ENCODE data around the gene ZC3H7B.

The ZC3H7B gene

DNA sequence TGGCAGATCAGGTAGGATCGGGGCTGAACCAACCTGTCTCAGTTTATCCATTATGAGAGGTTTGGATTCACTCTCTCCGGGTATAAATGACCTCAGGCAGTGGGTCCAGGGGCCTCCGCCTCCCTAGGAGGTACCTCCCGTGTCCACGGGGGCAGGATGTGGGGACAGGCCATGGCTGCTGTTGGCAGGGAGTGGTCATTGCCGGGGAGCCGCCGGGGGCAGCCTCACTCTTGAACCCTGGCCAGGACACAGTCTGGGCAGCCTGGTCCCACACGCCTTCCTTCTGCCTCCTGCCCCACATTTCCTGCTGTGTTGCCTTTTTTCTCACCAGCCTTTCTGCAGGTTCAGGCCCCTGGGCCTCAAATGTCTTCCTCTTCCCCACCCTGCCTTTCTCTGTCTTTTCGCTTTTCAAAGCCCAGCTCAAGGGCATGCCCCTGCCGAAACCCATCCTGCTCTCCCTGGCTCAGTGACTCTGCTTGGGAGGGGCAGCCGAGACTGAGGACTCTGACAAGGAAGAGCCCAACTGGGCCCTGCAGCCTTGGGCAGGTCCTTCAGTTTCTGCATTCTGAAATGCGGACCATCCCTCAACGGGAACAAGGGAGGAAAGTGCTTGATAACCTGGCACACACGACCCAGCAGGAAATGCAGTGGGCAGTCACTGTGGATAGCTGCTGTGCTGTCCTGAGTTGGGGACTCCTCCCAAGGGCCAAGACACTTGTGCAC lies 31.1 kb downstream of the ZC3H7B start:
- Histone ChIP-seq H3K9ac (ENCODE audit: low read length) (no peak overlapping the region), H2AFZ (ENCODE audit: low read length) (no peak overlapping the region), H4K20me1 (ENCODE audit: insufficient read depth, low read length) (no peaks in the 10 kb centered on the region), H3K4me3 (ENCODE audit: low read depth, low read length, poor library complexity, severe bottlenecking) (no peak overlapping the region), H3K9me2 (ENCODE audit: low read depth, low read length) (no peaks in the 10 kb centered on the region), H3K27me3 (ENCODE audit: insufficient read depth, low read length) (no peaks in the 10 kb centered on the region), H3K79me2 (ENCODE audit: insufficient read depth, low read length) (no peaks in the 10 kb centered on the region), H3K36me3 (ENCODE audit: insufficient read depth, low read length) (peaks cover 54% of the 10 kb centered on the region), H3K9me3 (ENCODE audit: low read length) (no peaks in the 10 kb centered on the region), H3K27ac (ENCODE audit: low read depth, low read length, poor library complexity, severe bottlenecking) (no peak overlapping the region), H3K4me2 (ENCODE audit: low read length) (no peak overlapping the region), H3K4me1 (ENCODE audit: insufficient read depth, low read length, severe bottlenecking) (no peaks in the 10 kb centered on the region), H3F3A (ENCODE audit: insufficient read depth, low read length) (no peaks in the 10 kb centered on the region)
- no peak for TF ChIP-seq EZH2 (IDR thresholded peaks at IDR 0.05; ENCODE audit: borderline replicate concordance, low read length)
- TF ChIP-seq, protein P1, sequence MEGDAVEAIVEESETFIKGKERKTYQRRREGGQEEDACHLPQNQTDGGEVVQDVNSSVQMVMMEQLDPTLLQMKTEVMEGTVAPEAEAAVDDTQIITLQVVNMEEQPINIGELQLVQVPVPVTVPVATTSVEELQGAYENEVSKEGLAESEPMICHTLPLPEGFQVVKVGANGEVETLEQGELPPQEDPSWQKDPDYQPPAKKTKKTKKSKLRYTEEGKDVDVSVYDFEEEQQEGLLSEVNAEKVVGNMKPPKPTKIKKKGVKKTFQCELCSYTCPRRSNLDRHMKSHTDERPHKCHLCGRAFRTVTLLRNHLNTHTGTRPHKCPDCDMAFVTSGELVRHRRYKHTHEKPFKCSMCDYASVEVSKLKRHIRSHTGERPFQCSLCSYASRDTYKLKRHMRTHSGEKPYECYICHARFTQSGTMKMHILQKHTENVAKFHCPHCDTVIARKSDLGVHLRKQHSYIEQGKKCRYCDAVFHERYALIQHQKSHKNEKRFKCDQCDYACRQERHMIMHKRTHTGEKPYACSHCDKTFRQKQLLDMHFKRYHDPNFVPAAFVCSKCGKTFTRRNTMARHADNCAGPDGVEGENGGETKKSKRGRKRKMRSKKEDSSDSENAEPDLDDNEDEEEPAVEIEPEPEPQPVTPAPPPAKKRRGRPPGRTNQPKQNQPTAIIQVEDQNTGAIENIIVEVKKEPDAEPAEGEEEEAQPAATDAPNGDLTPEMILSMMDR (IDR thresholded peaks at IDR 0.05; ENCODE audit: low read length), result no peak

DNA sequence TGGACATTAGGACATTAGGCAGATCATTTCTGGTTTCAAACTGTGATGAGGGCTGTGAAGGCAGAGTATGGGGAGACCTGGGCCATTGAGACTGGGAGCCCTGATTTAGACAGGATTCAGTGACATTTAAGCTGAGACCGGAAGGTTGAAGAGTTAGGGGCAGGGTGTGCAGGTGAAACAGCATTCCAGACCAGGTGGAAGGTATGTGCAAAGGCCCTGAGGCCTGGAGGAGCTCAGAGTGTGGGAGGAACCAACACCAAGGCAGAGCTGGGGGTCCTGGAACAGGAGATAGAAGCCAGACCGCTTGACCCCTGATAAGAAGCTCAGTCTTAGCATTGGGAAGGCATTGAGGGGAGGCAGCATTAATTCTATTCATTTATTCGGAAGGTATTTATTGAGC lies 32.5 kb downstream of the ZC3H7B start:
- peaks cover 42% of the 10 kb centered on the region for H3K36me3 ChIP-seq (ENCODE audit: insufficient read depth, low read length)
- TF ChIP-seq EZH2 (IDR thresholded peaks at IDR 0.05; ENCODE audit: borderline replicate concordance, low read length), result no peak
- TF ChIP-seq, protein P1 (IDR thresholded peaks at IDR 0.05; ENCODE audit: low read length), result no peak

DNA sequence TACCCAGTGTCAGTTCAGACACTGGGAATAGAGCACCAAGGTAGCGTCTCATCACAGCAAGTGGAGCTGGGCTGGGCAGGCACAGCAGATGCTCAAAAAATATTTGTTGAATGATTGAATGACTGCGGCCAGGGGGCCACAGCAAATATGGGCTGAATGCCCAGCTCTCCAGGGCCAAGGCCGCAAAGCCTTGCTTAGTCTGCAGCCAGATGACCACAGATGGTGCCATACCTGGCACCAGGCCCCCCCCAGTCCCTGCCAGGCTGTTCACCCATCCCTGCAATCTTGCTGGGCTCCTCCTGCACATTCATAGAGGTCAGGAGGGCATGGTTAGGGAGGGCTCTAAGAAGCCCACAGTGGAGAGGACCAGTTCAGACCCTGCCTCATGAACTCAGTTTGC lies 32.9 kb downstream of the ZC3H7B start:
- no peaks in the 10 kb centered on the region for H3F3A ChIP-seq (ENCODE audit: insufficient read depth, low read length)
- no peaks in the 10 kb centered on the region for H3K27me3 ChIP-seq (ENCODE audit: insufficient read depth, low read length)
- no peak overlapping the region for H3K4me2 ChIP-seq (ENCODE audit: low read length)
- H3K27ac ChIP-seq (ENCODE audit: low read depth, low read length, poor library complexity, severe bottlenecking), result no peak overlapping the region
- H3K36me3 ChIP-seq (ENCODE audit: insufficient read depth, low read length), result peaks cover 46% of the 10 kb centered on the region
- H3K4me3 ChIP-seq (ENCODE audit: low read depth, low read length, poor library complexity, severe bottlenecking), result no peak overlapping the region
- no peaks in the 10 kb centered on the region for H3K79me2 ChIP-seq (ENCODE audit: insufficient read depth, low read length)
- TF ChIP-seq EZH2 (IDR thresholded peaks at IDR 0.05; ENCODE audit: borderline replicate concordance, low read length), result no peak
- TF ChIP-seq, protein P1 (IDR thresholded peaks at IDR 0.05; ENCODE audit: low read length), result no peak
- H3K9me3 ChIP-seq (ENCODE audit: low read length), result no peaks in the 10 kb centered on the region
- H3K9ac ChIP-seq (ENCODE audit: low read length), result no peak overlapping the region
- no peaks in the 10 kb centered on the region for H4K20me1 ChIP-seq (ENCODE audit: insufficient read depth, low read length)
- H2AFZ ChIP-seq (ENCODE audit: low read length), result no peak overlapping the region
- no peaks in the 10 kb centered on the region for H3K4me1 ChIP-seq (ENCODE audit: insufficient read depth, low read length, severe bottlenecking)
- H3K9me2 ChIP-seq (ENCODE audit: low read depth, low read length), result no peaks in the 10 kb centered on the region

More for the DNA sequence above, 32.5 kb downstream of the ZC3H7B start:
- Histone ChIP-seq H3K79me2 (ENCODE audit: insufficient read depth, low read length) (no peaks in the 10 kb centered on the region), H3K4me2 (ENCODE audit: low read length) (no peak overlapping the region), H3K9me3 (ENCODE audit: low read length) (no peaks in the 10 kb centered on the region), H4K20me1 (ENCODE audit: insufficient read depth, low read length) (no peaks in the 10 kb centered on the region), H3K4me3 (ENCODE audit: low read depth, low read length, poor library complexity, severe bottlenecking) (no peak overlapping the region), H3K4me1 (ENCODE audit: insufficient read depth, low read length, severe bottlenecking) (no peaks in the 10 kb centered on the region), H3K9ac (ENCODE audit: low read length) (no peak overlapping the region), H3K27ac (ENCODE audit: low read depth, low read length, poor library complexity, severe bottlenecking) (no peak overlapping the region), H3K27me3 (ENCODE audit: insufficient read depth, low read length) (no peaks in the 10 kb centered on the region), H3F3A (ENCODE audit: insufficient read depth, low read length) (no peaks in the 10 kb centered on the region), H2AFZ (ENCODE audit: low read length) (no peak overlapping the region), H3K9me2 (ENCODE audit: low read depth, low read length) (no peaks in the 10 kb centered on the region)

Data from OCI-LY1 (cell line).